Left lung (tissue), 10 donors: Measurements from ENCODE around the gene TCEANC2. TPM values are rescaled to one million over a fixed set of nuclear protein-coding genes. Genes with fewer than 3 reads are reported as not detected.
"Not testable (repeated sequence)": the region's sequence is repeated elsewhere in the genome, so short reads cannot be mapped to it uniquely, and the experiment has no call there.

Source experiments
- ATAC-seq: fragments of 200-7000 bp; cut with Tn5 transposase; one replicate; pipeline ENCODE4 v1.9.1; 2020; ENCODE audit warnings: moderate library complexity
- DNase-seq, 4 donors: peaks; one replicate each; pipeline ENCODE4 v3.0.0-alpha.2; 2013 to 2020
- H3K27ac ChIP-seq, 2 donors: fragments of 200-600 bp; sonication (generic) in 1 of 2; one replicate each; pipeline versions ENCODE4 v1.5.0 to v1.8.0; 2020 to 2021
- H3K27me3 ChIP-seq, 2 donors: fragments of 200-600 bp; sonication (generic) in 1 of 2; one replicate each; pipeline versions ENCODE4 v1.5.0 to v1.8.0; 2020 to 2021
- H3K36me3 ChIP-seq, 2 donors: fragments of 200-600 bp; sonication (generic) in 1 of 2; one replicate each; pipeline versions ENCODE4 v1.5.0 to v1.8.0; 2020 to 2021
- H3K4me1 ChIP-seq, 2 donors: fragments of 200-600 bp; one replicate each; pipeline ENCODE4 v1.8.0; 2021
- H3K4me3 ChIP-seq, 2 donors: fragments of 200-600 bp; sonication (generic) in 1 of 2; one replicate each; pipeline versions ENCODE4 v1.5.0 to v1.8.0; 2020 to 2021; ENCODE audit warnings: mild to moderate bottlenecking in 1 of 2
- H3K9me3 ChIP-seq, 2 donors: fragments of 200-600 bp; sonication (generic) in 1 of 2; one replicate each; pipeline versions ENCODE4 v1.5.0 to v1.8.0; 2020 to 2021
- CTCF ChIP-seq, 2 donors: fragments of 200-600 bp; sonication (generic) in 1 of 2; IDR thresholded peaks; one replicate each; pipeline versions ENCODE4 v1.5.0 to v1.8.0; 2021; ENCODE audit warnings: antibody characterized with exemption in 2 of 2
- intact Hi-C, 2 donors: fragments of 100-400 bp; cut with DNase I; formaldehyde crosslinking; loops; one replicate each; pipeline versions ENCODE4 v1.11.2 to v1.14.2; 2022
- polyA plus RNA-seq, 6 donors: library from polyadenylated mRNA; unstranded; fragments of 120-200 nt; gene quantifications; one replicate each; pipeline ENCODE4 v1.2.1, GENCODE V29; 2013; ENCODE audit not compliant: insufficient read length in 6 of 6
- total RNA-seq, 2 donors: library from RNA; stranded (reverse); fragmentation: NEBNext Ultra II Directional; extraction: Animal tissue kit (Norgen Biotek cat#: 25700); gene quantifications; one replicate each; pipeline ENCODE4 v1.2.1, GENCODE V29; 2021
- donor health status: DM: no; HTN: yes; CAD: no.
- donor health status: DM: no; HTN: no; CAD: no.

TCEANC2 gene
- total and polyA plus RNA-seq, 8 donors, result 5.2 to 13.3 (median 10.2) TPM

DNA sequence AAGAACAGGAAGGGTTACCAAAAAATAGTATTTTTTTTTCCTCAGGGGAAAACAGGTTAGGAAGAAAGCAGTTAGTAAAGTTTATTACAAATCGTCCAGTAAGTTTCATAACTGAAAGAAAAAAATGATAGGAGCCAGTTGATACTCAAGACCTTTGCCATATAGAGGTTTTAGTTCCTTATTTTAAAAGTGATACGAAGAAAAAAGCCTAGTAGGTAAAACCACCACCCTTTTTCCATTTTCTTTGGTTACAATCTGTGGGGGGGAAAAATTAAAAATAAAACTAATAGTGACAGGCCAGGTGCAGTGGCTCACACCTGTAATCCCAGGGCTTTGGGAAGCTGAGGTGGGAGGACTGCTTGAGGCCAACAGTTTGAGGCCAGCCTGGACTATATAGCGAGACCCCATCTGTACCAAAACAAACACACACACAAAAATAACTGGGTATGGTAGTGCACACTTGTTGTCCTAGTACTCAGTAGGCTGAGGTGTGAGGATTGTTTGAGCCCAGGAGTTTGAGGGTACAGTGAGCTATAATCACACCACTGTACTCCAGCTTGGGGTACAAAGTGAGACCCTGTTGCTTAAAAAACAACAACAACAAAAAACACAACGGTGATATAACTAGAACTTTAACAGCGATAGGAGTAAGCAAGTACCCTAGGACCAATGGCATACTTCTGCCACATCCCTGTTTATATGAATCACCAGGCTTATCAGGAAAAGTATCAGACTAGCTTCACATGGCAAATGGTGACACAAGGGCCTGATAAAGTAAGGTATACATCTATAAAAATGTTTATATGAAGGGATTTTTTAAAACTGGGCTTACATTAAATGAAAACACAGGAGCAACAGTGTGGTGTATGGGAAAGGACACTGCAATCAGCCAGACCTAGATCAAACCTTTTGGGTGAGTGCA is 5.8 kb upstream of the TCEANC2 start:
- Histone ChIP-seq H3K4me3 (no peak overlapping the region), H3K27me3 (no peaks in the 10 kb centered on the region), H3K9me3 (no peaks in the 10 kb centered on the region), H3K4me1 (peaks cover 16 to 62% of the 10 kb centered on the region in 2 donors), H3K36me3 (peaks cover 0 to 14% of the 10 kb centered on the region in 2 donors), H3K27ac (no peak overlapping the region)
- no peak for TF ChIP-seq CTCF (IDR thresholded peaks at IDR 0.05)
- ATAC-seq, result no peak
- intact Hi-C loops, result no loop called here
- no peak for DNase-seq

DNA sequence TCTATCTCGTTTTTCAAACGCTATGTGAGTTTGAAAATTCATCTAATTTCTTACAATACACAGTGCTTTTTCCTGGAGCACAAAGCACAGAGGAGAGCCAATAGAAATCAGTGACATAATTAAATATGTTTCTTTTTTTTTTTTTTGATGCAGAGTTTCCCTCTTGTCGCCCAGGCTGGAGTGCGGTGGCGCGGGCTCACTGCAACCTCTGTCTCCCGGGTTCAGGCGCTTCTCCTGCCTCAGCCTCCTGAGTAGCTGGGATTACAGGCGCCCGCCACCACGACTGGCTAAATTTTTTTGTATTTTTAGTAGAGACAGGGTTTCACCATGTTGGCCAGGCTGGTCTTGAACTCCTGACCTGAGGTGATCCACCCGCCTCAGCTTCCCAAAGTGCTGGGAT is 3.0 kb upstream of the TCEANC2 start:
- DNase-seq, H3K27ac ChIP-seq, H3K36me3 ChIP-seq, H3K4me3 ChIP-seq, ATAC-seq, H3K9me3 ChIP-seq, H3K27me3 ChIP-seq, intact Hi-C loops: not testable (repeated sequence)
- peaks cover 20 to 73% of the 10 kb centered on the region in 2 donors for H3K4me1 ChIP-seq

DNA sequence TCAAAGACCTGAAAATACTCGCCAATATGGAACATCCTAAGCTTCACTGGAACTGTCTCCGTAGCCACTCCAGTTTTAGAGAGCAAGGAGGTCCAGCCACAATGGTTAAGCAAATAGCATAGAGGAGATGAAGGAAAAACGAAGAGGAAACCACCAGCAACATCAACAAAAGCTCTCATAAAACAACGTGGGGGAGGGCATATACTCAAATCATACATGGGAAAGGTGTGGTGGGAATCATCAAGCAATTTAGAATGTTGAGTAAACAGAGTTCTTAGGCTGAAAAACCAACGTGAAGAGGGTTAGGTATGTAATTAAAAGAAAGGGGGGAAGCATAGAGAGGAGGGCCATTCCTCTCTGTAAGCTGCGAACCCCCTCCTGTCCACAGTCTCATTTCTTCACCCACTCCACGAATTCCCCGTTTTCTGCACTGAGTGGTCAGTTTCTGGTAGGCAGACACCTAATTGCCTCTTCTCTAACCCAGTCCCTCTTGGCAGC is 1.4 kb upstream of the TCEANC2 start:
- intact Hi-C loops, result no loop called here
- DNase-seq (peak in 1 of 4 donors; percentile 7), ATAC-seq (no peak)
- Histone ChIP-seq H3K27ac (peak overlapping the region; percentile 96 to 98), H3K27me3 (no peaks in the 10 kb centered on the region), H3K4me1 (peaks cover 20 to 66% of the 10 kb centered on the region in 2 donors), H3K4me3 (peak overlapping the region; percentile 75 to 97), H3K9me3 (no peaks in the 10 kb centered on the region), H3K36me3 (no peaks in the 10 kb centered on the region)
- TF ChIP-seq CTCF (IDR thresholded peaks at IDR 0.05), result no peak

- Histone ChIP-seq H3K27me3 (no peaks in the 10 kb centered on the region), H3K4me3 (peak overlapping the region; percentile 75 to 97), H3K4me1 (peaks cover 20 to 61% of the 10 kb centered on the region in 2 donors), H3K9me3 (no peaks in the 10 kb centered on the region), H3K36me3 (no peaks in the 10 kb centered on the region), H3K27ac (peak overlapping the region; percentile 96 to 98)
- ATAC-seq (peak; percentile 44), DNase-seq (peak in 3 of 4 donors; percentile 39 to 61 (median 49))
- intact Hi-C loops, result no loop called here
- no peak for TF ChIP-seq CTCF (IDR thresholded peaks at IDR 0.05)
These were observed 926 bp upstream of the TCEANC2 start for GRCh38 chr1:54052431-54052933.

- peak overlapping the region; percentile 75 to 97 for H3K4me3 ChIP-seq
- intact Hi-C loops, result no loop called here
- H3K4me1 ChIP-seq, result peaks cover 15 to 47% of the 10 kb centered on the region in 2 donors
These were observed 483 bp downstream of the TCEANC2 start for GRCh38 chr1:54053745-54054437.

More at GRCh38 chr1:54053745-54054437, 483 bp downstream of the TCEANC2 start:
- Histone ChIP-seq H3K9me3 (no peaks in the 10 kb centered on the region), H3K36me3 (peaks cover 0 to 5% of the 10 kb centered on the region in 2 donors), H3K27ac (peak overlapping the region; percentile 96 to 98), H3K27me3 (no peaks in the 10 kb centered on the region)
- DNase-seq (peak in 1 of 4 donors; percentile 40), ATAC-seq (peak; percentile 5)
- TF ChIP-seq CTCF (IDR thresholded peaks at IDR 0.05), result no peak
